ENCODE results near the gene PPP1R14B.

DNA sequence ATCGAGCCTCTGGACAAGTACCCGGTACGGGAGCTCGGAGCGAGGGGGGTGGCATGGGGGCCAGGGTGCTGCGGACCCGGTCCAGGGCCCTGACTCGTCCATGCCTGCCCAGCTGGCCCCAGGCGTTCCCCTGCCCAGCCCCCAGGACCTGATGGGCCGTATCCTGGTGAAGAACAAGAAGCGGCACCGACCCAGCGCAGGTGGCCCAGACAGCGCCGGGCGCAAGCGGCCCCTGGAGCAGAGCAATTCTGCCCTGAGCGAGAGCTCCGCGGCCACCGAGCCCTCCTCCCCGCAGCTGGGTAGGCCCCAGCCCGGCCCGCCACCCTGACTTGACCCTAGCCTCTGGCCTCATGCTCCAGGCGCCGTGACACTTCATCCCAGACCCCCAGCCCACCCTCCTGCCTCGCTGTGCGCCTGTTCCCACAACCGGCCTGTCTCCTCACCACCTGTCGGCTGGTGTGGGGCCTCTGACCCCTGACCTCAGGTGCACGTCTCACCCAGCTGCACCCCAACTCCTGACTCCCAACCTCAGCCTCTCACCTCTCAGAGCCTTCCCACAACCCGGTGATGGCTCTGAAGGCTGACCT lies 12.3 kb upstream of the PPP1R14B start:
- TF ChIP-seq, protein P1, sequence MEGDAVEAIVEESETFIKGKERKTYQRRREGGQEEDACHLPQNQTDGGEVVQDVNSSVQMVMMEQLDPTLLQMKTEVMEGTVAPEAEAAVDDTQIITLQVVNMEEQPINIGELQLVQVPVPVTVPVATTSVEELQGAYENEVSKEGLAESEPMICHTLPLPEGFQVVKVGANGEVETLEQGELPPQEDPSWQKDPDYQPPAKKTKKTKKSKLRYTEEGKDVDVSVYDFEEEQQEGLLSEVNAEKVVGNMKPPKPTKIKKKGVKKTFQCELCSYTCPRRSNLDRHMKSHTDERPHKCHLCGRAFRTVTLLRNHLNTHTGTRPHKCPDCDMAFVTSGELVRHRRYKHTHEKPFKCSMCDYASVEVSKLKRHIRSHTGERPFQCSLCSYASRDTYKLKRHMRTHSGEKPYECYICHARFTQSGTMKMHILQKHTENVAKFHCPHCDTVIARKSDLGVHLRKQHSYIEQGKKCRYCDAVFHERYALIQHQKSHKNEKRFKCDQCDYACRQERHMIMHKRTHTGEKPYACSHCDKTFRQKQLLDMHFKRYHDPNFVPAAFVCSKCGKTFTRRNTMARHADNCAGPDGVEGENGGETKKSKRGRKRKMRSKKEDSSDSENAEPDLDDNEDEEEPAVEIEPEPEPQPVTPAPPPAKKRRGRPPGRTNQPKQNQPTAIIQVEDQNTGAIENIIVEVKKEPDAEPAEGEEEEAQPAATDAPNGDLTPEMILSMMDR (conservative IDR thresholded peaks at IDR 0.05) = no peak
- TF ChIP-seq EZH2 (IDR thresholded peaks at IDR 0.05; ENCODE audit: low read depth) = no peak
